HEK293 (cell line): ENCODE measurements around the gene ATF6.

Source experiments
- CTCF ChIA-PET: fragments of 350-600 bp; formaldehyde crosslinking; extraction: SDS; loops from one replicate; lab custom pipeline; 2021; ENCODE audit warnings: antibody characterized with exemption; lab: Yijun Ruan, JAX
- POLR2A ChIA-PET: fragments of 300-600 bp; formaldehyde crosslinking; extraction: SDS; loops from one replicate; lab custom pipeline; 2020; ENCODE audit warnings: antibody characterized with exemption, inconsistent platforms; lab: Yijun Ruan, JAX
- H3K27ac ChIP-seq: fragments of 200-500 bp; sonication (Bioruptor generic); 2 replicates; pipeline ENCODE4 v1.5.1; 2014; ENCODE audit warnings: low read depth, low read length, control low read depth, inconsistent platforms; ENCODE audit errors: extremely low read depth
- H3K36me3 ChIP-seq, 2 experiments: fragments of 200-500 bp in 1 of 2; sonication (Bioruptor generic) in 1 of 2; 1 replicate in 1 of 2; 2 replicates in 1 of 2; pipeline ENCODE4 v1.5.1; 2014 to 2017; ENCODE audit warnings: inconsistent platforms in 2 of 2, low read length in 2 of 2; ENCODE audit not compliant: control insufficient read depth in 2 of 2, insufficient read depth in 1 of 2
- H3K4me1 ChIP-seq: fragments of 200-500 bp; sonication (Bioruptor generic); 2 replicates; pipeline ENCODE4 v1.5.1; 2014; ENCODE audit warnings: mild to moderate bottlenecking, low read length, inconsistent platforms; ENCODE audit not compliant: control insufficient read depth, insufficient read depth
- H3K4me3 ChIP-seq: 2 replicates; pipeline ENCODE4 v1.5.1; 2011; ENCODE audit warnings: low read depth, mild to moderate bottlenecking, control low read depth, low read length, moderate library complexity
- H3K9me3 ChIP-seq: fragments of 200-500 bp; sonication (Bioruptor generic); 2 replicates; pipeline ENCODE4 v1.5.1; 2014; ENCODE audit warnings: low read depth, low read length, inconsistent platforms; ENCODE audit not compliant: control insufficient read depth, insufficient read depth
- EGR2 ChIP-seq: fragments of 450-650 bp; formaldehyde crosslinking; IDR thresholded peaks from 2 replicates; pipeline ENCODE4 v1.5.1; 2016; ENCODE audit warnings: low read depth, missing biosample characterization, missing genetic modification characterization
- GFI1B ChIP-seq: fragments of 450-650 bp; formaldehyde crosslinking; IDR thresholded peaks from 2 replicates; pipeline ENCODE4 v1.5.1; 2016; ENCODE audit warnings: missing biosample characterization, missing genetic modification characterization
- GLI2 ChIP-seq: fragments of 450-650 bp; formaldehyde crosslinking; IDR thresholded peaks from 2 replicates; pipeline ENCODE4; 2017; ENCODE audit warnings: missing biosample characterization, missing genetic modification characterization, low read depth, borderline replicate concordance
- INSM2 ChIP-seq: fragments of 450-650 bp; formaldehyde crosslinking; IDR thresholded peaks from 2 replicates; pipeline ENCODE4 v1.5.1; 2016; ENCODE audit warnings: missing biosample characterization, missing genetic modification characterization
- OVOL3 ChIP-seq: fragments of 450-650 bp; formaldehyde crosslinking; IDR thresholded peaks from 2 replicates; pipeline ENCODE4 v1.5.1; 2016; ENCODE audit warnings: missing biosample characterization, missing genetic modification characterization
- PRDM1 ChIP-seq: fragments of 450-650 bp; formaldehyde crosslinking; IDR thresholded peaks from 2 replicates; pipeline ENCODE4; 2016; ENCODE audit warnings: missing biosample characterization, missing genetic modification characterization
- RBAK ChIP-seq: fragments of 450-650 bp; formaldehyde crosslinking; IDR thresholded peaks from 2 replicates; pipeline ENCODE4 v1.5.1; 2016; ENCODE audit warnings: missing biosample characterization, missing genetic modification characterization
- ZBTB8A ChIP-seq: fragments of 450-650 bp; formaldehyde crosslinking; IDR thresholded peaks from 2 replicates; pipeline ENCODE4 v1.5.1; 2016; ENCODE audit warnings: missing biosample characterization, missing genetic modification characterization
- ZNF266 ChIP-seq: fragments of 450-650 bp; formaldehyde crosslinking; IDR thresholded peaks from 2 replicates; pipeline ENCODE4 v1.5.1; 2016; ENCODE audit warnings: missing biosample characterization, missing genetic modification characterization, low read depth
- ZNF274 ChIP-seq, 2 experiments: fragments of 200-500 bp in 1 of 2; fragments of 450-650 bp in 1 of 2; sonication (Bioruptor generic) in 1 of 2; formaldehyde crosslinking in 1 of 2; IDR thresholded peaks; 2 replicates each; pipeline versions ENCODE4 v1.5.1 to v1.6.1; 2014 to 2016; ENCODE audit warnings: borderline replicate concordance in 1 of 2, inconsistent platforms in 1 of 2, low read length in 1 of 2, missing biosample characterization in 1 of 2, missing genetic modification characterization in 1 of 2
- ZNF366 ChIP-seq: fragments of 450-650 bp; formaldehyde crosslinking; conservative IDR thresholded peaks from 2 replicates; pipeline ENCODE4 v1.5.1; 2016; ENCODE audit warnings: missing biosample characterization, missing genetic modification characterization
- ZNF37A ChIP-seq: fragments of 450-650 bp; IDR thresholded peaks from 2 replicates; pipeline ENCODE4 v1.5.1; 2018; ENCODE audit warnings: missing biosample characterization, missing genetic modification characterization
- ZNF530 ChIP-seq: fragments of 450-650 bp; formaldehyde crosslinking; IDR thresholded peaks from 2 replicates; pipeline ENCODE4 v1.5.1; 2016; ENCODE audit warnings: low read depth, missing biosample characterization, missing genetic modification characterization
- ZNF558 ChIP-seq: fragments of 450-650 bp; formaldehyde crosslinking; IDR thresholded peaks from 2 replicates; pipeline ENCODE4 v1.5.1; 2016; ENCODE audit warnings: missing biosample characterization, missing genetic modification characterization
- ZNF76 ChIP-seq: fragments of 450-650 bp; formaldehyde crosslinking; IDR thresholded peaks from 2 replicates; pipeline ENCODE4; 2016; ENCODE audit warnings: low read depth, missing biosample characterization, missing genetic modification characterization, borderline replicate concordance
- TF ChIP-seq, protein P1 (sequence below): fragments of 450-650 bp; formaldehyde crosslinking; IDR thresholded peaks from 2 replicates; pipeline ENCODE4 v1.5.1; 2016; ENCODE audit warnings: missing biosample characterization, missing genetic modification characterization
- TF ChIP-seq, protein P2 (sequence below): fragments of 450-650 bp; formaldehyde crosslinking; IDR thresholded peaks from 2 replicates; pipeline ENCODE4 v1.5.1; 2016; ENCODE audit warnings: missing biosample characterization, missing genetic modification characterization
- TF ChIP-seq, protein P3 (sequence below): fragments of 450-650 bp; formaldehyde crosslinking; IDR thresholded peaks from 2 replicates; pipeline ENCODE4 v1.5.1; 2017; ENCODE audit warnings: missing biosample characterization, missing genetic modification characterization
- TF ChIP-seq, protein P4 (sequence below): fragments of 450-650 bp; formaldehyde crosslinking; IDR thresholded peaks from 2 replicates; pipeline ENCODE4 v1.5.1; 2017; ENCODE audit warnings: missing biosample characterization, missing genetic modification characterization

Gene ATF6

GRCh38 chr1:161940866-161941591 is 174.9 kb downstream of the ATF6 start:
- ChIA-PET CTCF (interaction anchor here (0.6 kb wide), 2 partner anchors 96 to 138 kb away, joined by 3 to 4 read pairs; no protein-coding TSS in a partner anchor), POLR2A (no interaction called here)
- H3K4me1 ChIP-seq, result no peaks in the 10 kb centered on the region
- no peaks in the 10 kb centered on the region for H3K9me3 ChIP-seq
- H3K36me3 ChIP-seq, result no peaks in the 10 kb centered on the region
- no peak overlapping the region for H3K27ac ChIP-seq
- TF ChIP-seq, protein P1, sequence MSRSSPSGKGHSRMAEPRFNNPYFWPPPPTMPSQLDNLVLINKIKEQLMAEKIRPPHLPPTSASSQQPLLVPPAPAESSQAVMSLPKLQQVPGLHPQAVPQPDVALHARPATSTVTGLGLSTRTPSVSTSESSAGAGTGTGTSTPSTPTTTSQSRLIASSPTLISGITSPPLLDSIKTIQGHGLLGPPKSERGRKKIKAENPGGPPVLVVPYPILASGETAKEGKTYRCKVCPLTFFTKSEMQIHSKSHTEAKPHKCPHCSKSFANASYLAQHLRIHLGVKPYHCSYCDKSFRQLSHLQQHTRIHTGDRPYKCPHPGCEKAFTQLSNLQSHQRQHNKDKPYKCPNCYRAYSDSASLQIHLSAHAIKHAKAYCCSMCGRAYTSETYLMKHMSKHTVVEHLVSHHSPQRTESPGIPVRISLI (tag by site-specific recombination), result no peak
- TF ChIP-seq RBAK, result no peak
- TF ChIP-seq ZNF366 (tag by site-specific recombination), result no peak
- no peak for TF ChIP-seq GLI2
- no peak for TF ChIP-seq OVOL3 (tag by site-specific recombination)
- TF ChIP-seq, protein P2, sequence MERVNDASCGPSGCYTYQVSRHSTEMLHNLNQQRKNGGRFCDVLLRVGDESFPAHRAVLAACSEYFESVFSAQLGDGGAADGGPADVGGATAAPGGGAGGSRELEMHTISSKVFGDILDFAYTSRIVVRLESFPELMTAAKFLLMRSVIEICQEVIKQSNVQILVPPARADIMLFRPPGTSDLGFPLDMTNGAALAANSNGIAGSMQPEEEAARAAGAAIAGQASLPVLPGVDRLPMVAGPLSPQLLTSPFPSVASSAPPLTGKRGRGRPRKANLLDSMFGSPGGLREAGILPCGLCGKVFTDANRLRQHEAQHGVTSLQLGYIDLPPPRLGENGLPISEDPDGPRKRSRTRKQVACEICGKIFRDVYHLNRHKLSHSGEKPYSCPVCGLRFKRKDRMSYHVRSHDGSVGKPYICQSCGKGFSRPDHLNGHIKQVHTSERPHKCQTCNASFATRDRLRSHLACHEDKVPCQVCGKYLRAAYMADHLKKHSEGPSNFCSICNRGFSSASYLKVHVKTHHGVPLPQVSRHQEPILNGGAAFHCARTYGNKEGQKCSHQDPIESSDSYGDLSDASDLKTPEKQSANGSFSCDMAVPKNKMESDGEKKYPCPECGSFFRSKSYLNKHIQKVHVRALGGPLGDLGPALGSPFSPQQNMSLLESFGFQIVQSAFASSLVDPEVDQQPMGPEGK (tag by site-specific recombination), result no peak
- no peak for TF ChIP-seq ZNF558 (tag by site-specific recombination)
- TF ChIP-seq ZNF266 (tag by site-specific recombination), result no peak
- no peak for TF ChIP-seq ZNF76
- no peak for TF ChIP-seq GFI1B (tag by site-specific recombination)
- TF ChIP-seq ZBTB8A (tag by site-specific recombination), result no peak
- no peak for TF ChIP-seq ZNF37A (tag by site-specific recombination)
- TF ChIP-seq ZNF530 (tag by site-specific recombination), result no peak
- no peak for TF ChIP-seq PRDM1 (tag by site-specific recombination)
- TF ChIP-seq INSM2 (tag by site-specific recombination), result no peak
- TF ChIP-seq, protein P3, sequence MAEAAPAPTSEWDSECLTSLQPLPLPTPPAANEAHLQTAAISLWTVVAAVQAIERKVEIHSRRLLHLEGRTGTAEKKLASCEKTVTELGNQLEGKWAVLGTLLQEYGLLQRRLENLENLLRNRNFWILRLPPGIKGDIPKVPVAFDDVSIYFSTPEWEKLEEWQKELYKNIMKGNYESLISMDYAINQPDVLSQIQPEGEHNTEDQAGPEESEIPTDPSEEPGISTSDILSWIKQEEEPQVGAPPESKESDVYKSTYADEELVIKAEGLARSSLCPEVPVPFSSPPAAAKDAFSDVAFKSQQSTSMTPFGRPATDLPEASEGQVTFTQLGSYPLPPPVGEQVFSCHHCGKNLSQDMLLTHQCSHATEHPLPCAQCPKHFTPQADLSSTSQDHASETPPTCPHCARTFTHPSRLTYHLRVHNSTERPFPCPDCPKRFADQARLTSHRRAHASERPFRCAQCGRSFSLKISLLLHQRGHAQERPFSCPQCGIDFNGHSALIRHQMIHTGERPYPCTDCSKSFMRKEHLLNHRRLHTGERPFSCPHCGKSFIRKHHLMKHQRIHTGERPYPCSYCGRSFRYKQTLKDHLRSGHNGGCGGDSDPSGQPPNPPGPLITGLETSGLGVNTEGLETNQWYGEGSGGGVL, result no peak
- TF ChIP-seq, protein P4, sequence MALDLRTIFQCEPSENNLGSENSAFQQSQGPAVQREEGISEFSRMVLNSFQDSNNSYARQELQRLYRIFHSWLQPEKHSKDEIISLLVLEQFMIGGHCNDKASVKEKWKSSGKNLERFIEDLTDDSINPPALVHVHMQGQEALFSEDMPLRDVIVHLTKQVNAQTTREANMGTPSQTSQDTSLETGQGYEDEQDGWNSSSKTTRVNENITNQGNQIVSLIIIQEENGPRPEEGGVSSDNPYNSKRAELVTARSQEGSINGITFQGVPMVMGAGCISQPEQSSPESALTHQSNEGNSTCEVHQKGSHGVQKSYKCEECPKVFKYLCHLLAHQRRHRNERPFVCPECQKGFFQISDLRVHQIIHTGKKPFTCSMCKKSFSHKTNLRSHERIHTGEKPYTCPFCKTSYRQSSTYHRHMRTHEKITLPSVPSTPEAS (tag by site-specific recombination), result no peak
- TF ChIP-seq ZNF274 (IDR thresholded peaks at IDR 0.05; ENCODE audit: low read length), result no peak
- TF ChIP-seq ZNF274 (tag by site-specific recombination; IDR thresholded peaks at IDR 0.05; ENCODE audit: borderline replicate concordance), result no peak
- TF ChIP-seq EGR2 (tag by site-specific recombination), result no peak
- no peak overlapping the region for H3K4me3 ChIP-seq
